Parathyroid adenoma (tissue), 2 donors: ENCODE results near the gene SLC6A19.

Experiments
- H2AFZ ChIP-seq: fragments of 300-600 bp; sonication (generic); one replicate; pipeline ENCODE4 v1.7.0; 2017; ENCODE audit warnings: antibody characterized with exemption, mild to moderate bottlenecking
- H3K27ac ChIP-seq: fragments of 300-600 bp; sonication (generic); one replicate; pipeline ENCODE4 v1.7.0; 2017
- H3K27me3 ChIP-seq: fragments of 300-600 bp; sonication (generic); one replicate; pipeline ENCODE4 v1.7.0; 2017; ENCODE audit warnings: low read length; ENCODE audit not compliant: control insufficient read depth, insufficient read depth
- H3K36me3 ChIP-seq: fragments of 300-600 bp; sonication (generic); one replicate; pipeline ENCODE4 v1.7.0; 2017; ENCODE audit warnings: low read length; ENCODE audit not compliant: control insufficient read depth, insufficient read depth
- H3K4me1 ChIP-seq: fragments of 300-600 bp; sonication (generic); one replicate; pipeline ENCODE4 v1.7.0; 2017; ENCODE audit warnings: control low read depth
- H3K4me2 ChIP-seq: fragments of 300-600 bp; sonication (generic); one replicate; pipeline ENCODE4 v1.7.0; 2017; ENCODE audit warnings: low read length
- H3K4me3 ChIP-seq: fragments of 300-600 bp; sonication (generic); one replicate; pipeline ENCODE4 v1.7.0; 2017; ENCODE audit warnings: low read depth, low read length
- H3K79me2 ChIP-seq: fragments of 300-600 bp; sonication (generic); one replicate; pipeline ENCODE4 v1.7.0; 2017; ENCODE audit warnings: control low read depth
- H3K9ac ChIP-seq: fragments of 300-600 bp; sonication (generic); one replicate; pipeline ENCODE4 v1.7.0; 2017; ENCODE audit warnings: mild to moderate bottlenecking
- H3K9me3 ChIP-seq: fragments of 300-600 bp; sonication (generic); one replicate; pipeline ENCODE4 v1.7.0; 2017; ENCODE audit warnings: low read length; ENCODE audit not compliant: control insufficient read depth
- TF ChIP-seq, protein P1 (sequence below): fragments of 300-600 bp; sonication (generic); IDR thresholded peaks from one replicate; pipeline ENCODE4 v1.7.0; 2017; ENCODE audit warnings: antibody characterized with exemption, mild to moderate bottlenecking
- donor health status: primary hyperparathyroidism.

SLC6A19 gene

DNA sequence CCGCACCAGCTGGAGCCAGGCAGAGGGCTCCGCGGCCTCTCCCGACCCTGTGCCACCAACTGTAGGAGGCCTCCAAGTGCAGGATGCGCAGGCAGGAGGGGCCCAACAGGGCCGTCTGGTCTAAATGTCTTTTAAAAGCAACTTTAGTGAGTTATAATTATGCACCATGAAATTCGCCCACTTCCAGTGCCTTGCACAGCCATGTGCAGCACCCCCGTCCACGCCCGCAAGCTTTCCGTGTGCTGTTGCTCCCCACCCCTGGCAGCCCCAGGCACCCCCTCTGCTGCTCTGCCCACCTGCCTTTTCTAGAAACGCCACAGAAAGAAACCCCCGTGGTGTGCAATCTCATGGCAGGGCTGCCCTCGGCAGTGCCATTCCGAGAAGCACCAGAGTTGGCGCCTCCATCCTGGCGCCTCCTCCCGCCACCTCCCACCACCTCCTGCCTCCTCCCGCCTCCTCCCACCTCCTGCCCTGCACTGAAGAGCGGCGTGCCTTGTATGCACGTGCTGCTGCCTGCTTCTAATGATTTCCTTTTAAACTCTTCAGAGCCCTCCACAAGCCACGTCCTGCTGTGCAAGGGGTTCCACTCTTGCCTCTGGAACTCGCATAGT, 16.3 kb downstream of the SLC6A19 start:
- no peak overlapping the region for H3K27ac ChIP-seq
- H3K36me3 ChIP-seq: no peaks in the 10 kb centered on the region
- no peak overlapping the region for H3K4me2 ChIP-seq
- H2AFZ ChIP-seq: no peak overlapping the region
- H3K27me3 ChIP-seq: no peaks in the 10 kb centered on the region
- H3K79me2 ChIP-seq: no peaks in the 10 kb centered on the region
- H3K4me3 ChIP-seq: no peak overlapping the region
- TF ChIP-seq, protein P1, sequence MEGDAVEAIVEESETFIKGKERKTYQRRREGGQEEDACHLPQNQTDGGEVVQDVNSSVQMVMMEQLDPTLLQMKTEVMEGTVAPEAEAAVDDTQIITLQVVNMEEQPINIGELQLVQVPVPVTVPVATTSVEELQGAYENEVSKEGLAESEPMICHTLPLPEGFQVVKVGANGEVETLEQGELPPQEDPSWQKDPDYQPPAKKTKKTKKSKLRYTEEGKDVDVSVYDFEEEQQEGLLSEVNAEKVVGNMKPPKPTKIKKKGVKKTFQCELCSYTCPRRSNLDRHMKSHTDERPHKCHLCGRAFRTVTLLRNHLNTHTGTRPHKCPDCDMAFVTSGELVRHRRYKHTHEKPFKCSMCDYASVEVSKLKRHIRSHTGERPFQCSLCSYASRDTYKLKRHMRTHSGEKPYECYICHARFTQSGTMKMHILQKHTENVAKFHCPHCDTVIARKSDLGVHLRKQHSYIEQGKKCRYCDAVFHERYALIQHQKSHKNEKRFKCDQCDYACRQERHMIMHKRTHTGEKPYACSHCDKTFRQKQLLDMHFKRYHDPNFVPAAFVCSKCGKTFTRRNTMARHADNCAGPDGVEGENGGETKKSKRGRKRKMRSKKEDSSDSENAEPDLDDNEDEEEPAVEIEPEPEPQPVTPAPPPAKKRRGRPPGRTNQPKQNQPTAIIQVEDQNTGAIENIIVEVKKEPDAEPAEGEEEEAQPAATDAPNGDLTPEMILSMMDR: no peak
- H3K9ac ChIP-seq: no peak overlapping the region
- H3K9me3 ChIP-seq: no peaks in the 10 kb centered on the region
- H3K4me1 ChIP-seq: no peaks in the 10 kb centered on the region

DNA sequence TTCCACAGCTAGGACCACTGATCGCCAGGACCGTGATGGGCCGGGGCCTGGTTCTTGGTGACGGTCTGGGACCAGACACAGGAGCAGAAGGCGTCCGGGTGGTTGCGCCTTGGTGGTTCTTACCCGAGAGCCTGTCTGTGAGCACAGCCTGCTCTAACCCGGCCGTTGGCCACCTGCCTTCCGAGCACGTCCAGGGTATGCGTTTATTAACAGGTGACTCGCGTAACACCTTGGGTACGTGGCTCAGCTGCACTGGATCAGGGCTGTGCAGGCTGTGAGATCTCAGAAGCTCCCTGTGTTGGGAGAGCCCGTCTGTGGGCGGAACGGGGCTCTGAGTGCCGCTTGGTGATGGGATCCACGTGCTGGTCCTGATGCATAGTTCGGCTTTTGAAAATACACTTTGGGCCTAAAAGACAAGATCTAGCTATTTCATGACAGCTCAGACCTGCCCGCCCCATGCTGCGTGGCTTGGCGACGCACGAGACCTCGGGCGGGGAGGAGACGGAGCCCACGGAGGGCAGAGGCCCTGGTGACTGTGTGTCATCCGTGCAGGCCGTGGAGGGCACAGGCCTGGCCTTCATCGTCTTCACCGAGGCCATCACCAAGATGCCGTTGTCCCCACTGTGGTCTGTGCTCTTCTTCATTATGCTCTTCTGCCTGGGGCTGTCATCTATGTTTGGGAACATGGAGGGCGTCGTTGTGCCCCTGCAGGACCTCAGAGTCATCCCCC, 17.1 kb downstream of the SLC6A19 start:
- Histone ChIP-seq H3K4me1 (no peaks in the 10 kb centered on the region), H3K36me3 (no peaks in the 10 kb centered on the region), H3K9ac (no peak overlapping the region), H3K4me2 (no peak overlapping the region), H3K79me2 (no peaks in the 10 kb centered on the region), H3K27me3 (no peaks in the 10 kb centered on the region), H2AFZ (no peak overlapping the region), H3K4me3 (no peak overlapping the region), H3K27ac (no peak overlapping the region), H3K9me3 (no peaks in the 10 kb centered on the region)
- TF ChIP-seq, protein P1: no peak

DNA sequence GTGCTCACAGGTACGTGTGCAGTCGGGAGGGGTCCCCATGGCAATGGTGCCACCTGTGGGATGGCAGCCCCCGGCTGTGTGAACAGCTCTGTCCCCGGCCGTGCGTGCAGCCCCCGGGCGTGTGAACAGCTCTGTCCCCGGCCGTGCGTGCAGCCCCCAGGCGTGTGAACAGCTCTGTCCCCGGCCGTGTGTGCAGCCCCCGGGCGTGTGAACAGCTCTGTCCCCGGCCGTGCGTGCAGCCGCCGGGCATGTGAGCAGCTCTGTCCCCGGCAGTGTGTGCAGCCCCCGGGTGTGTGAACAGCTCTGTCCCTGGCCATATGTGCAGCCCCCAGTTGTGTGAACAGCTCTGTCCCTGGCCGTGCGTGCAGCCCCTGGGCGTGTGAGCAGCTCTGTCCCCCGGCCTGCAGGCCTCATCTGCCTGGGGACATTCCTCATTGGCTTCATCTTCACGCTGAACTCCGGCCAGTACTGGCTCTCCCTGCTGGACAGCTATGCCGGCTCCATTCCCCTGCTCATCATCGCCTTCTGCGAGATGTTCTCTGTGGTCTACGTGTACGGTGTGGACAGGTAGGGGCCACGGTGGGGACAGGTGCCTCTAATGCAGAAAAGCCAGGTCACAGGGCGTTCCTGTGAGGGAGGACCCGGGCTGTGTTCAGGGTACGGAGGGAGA, 17.8 kb downstream of the SLC6A19 start:
- H3K4me1 ChIP-seq: no peaks in the 10 kb centered on the region
- H2AFZ ChIP-seq: no peak overlapping the region
- TF ChIP-seq, protein P1: no peak
- no peak overlapping the region for H3K4me3 ChIP-seq
- H3K9ac ChIP-seq: no peak overlapping the region
- H3K27ac ChIP-seq: no peak overlapping the region
- no peak overlapping the region for H3K4me2 ChIP-seq
- H3K9me3 ChIP-seq: no peaks in the 10 kb centered on the region
- H3K36me3 ChIP-seq: no peaks in the 10 kb centered on the region
- H3K79me2 ChIP-seq: no peaks in the 10 kb centered on the region
- H3K27me3 ChIP-seq: no peaks in the 10 kb centered on the region

DNA sequence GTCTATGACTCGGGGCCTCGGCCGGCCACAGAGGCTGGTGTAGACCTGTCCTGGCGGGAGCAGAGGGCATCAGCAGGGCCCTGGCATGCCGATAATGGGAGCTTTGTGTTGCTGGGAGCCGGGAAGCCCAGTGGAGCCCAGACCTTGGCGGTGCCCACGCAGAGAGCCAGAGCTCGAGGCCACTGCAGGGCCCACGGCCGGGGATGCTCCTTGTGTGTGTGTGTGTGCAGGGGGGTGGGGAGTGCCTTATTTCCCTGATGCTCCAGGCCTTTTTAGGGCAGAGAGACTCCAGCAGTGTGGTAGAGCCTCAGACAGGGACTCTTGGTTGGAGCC, 18.3 kb downstream of the SLC6A19 start:
- Histone ChIP-seq H3K9me3 (no peaks in the 10 kb centered on the region), H3K4me2 (no peak overlapping the region), H2AFZ (no peak overlapping the region), H3K79me2 (no peaks in the 10 kb centered on the region), H3K4me1 (no peaks in the 10 kb centered on the region), H3K27ac (no peak overlapping the region), H3K36me3 (no peaks in the 10 kb centered on the region), H3K4me3 (no peak overlapping the region), H3K9ac (no peak overlapping the region), H3K27me3 (no peaks in the 10 kb centered on the region)
- TF ChIP-seq, protein P1: no peak
